Measurements from ENCODE around the gene CDCA3. TPM values are rescaled to one million over a fixed set of nuclear protein-coding genes. Genes with fewer than 3 reads are reported as not detected.
A peak's percentile ranks its signal among the peaks of the same experiment; 100 is the strongest.

CDCA3 gene
- total RNA-seq, 1 donor from 2014 or later, result 3.2 TPM

- peak overlapping the region; percentile 71 for H3K4me3 ChIP-seq (ENCODE audit: insufficient read depth, low read depth, low read length)
- peak overlapping the region; percentile 63 for H2AFZ ChIP-seq (ENCODE audit: low read depth, low read length)
- FAIRE-seq (no peak), DNase-seq (ENCODE audit: low read depth) (peak; percentile 47)
- H3K9me3 ChIP-seq (ENCODE audit: insufficient read depth, low read depth, low read length), result no peaks in the 10 kb centered on the region
- H3K36me3 ChIP-seq (ENCODE audit: insufficient read depth, low read length), result peaks cover 13% of the 10 kb centered on the region
- Mint-ChIP-seq H3K36me3 (ENCODE audit: low read depth, unreplicated experiment) (peaks cover 7% of the 10 kb centered on the region), H3K27ac (ENCODE audit: unreplicated experiment) (peak overlapping the region; percentile 96), H3K9me3 (ENCODE audit: unreplicated experiment) (no peaks in the 10 kb centered on the region), H3K4me1 (ENCODE audit: low read depth, unreplicated experiment) (peaks cover 13% of the 10 kb centered on the region), H3K27me3 (ENCODE audit: low read depth, unreplicated experiment) (no peaks in the 10 kb centered on the region), H3K4me3 (ENCODE audit: unreplicated experiment) (peak overlapping the region; percentile 98)
- peaks cover 19% of the 10 kb centered on the region for H3K4me1 ChIP-seq (ENCODE audit: insufficient read depth, low read length)
- peak overlapping the region; percentile 96 for H3K9ac ChIP-seq (ENCODE audit: low read length)
- H3K27ac ChIP-seq (ENCODE audit: low read depth, low read length), result peak overlapping the region; percentile 80
- H3K79me2 ChIP-seq (ENCODE audit: insufficient read depth, low read length), result peaks cover 29% of the 10 kb centered on the region
- H4K20me1 ChIP-seq (ENCODE audit: insufficient read depth, low read length), result peaks cover 10% of the 10 kb centered on the region
- H3K27me3 ChIP-seq (ENCODE audit: insufficient read depth, low read length), result no peaks in the 10 kb centered on the region
- no peak for TF ChIP-seq CTCF (IDR thresholded peaks at IDR 0.05; ENCODE audit: insufficient read depth, low read depth, low read length)
- TF ChIP-seq EZH2 (IDR thresholded peaks at IDR 0.05; ENCODE audit: insufficient read depth, low read length), result no peak
- H3K4me2 ChIP-seq (ENCODE audit: low read length), result peak overlapping the region; percentile 85
These were observed 22.1 kb downstream of the CDCA3 start for GRCh38 chr12:6828781-6829535.

- H3K4me3 ChIP-seq (ENCODE audit: insufficient read depth, low read depth, low read length), result peak within 1 kb of the TSS; percentile 71
- peaks cover 6% of the 10 kb centered on the region for H4K20me1 ChIP-seq (ENCODE audit: insufficient read depth, low read length)
- peak; percentile 42 for DNase-seq (ENCODE audit: low read depth)
- peaks cover 6% of the 10 kb centered on the region for H3K36me3 Mint-ChIP-seq (ENCODE audit: low read depth, unreplicated experiment)
- peaks cover 29% of the 10 kb centered on the region for H3K79me2 ChIP-seq (ENCODE audit: insufficient read depth, low read length)
- no peak for FAIRE-seq
- no peaks in the 10 kb centered on the region for H3K9me3 Mint-ChIP-seq (ENCODE audit: unreplicated experiment)
- H3K9ac ChIP-seq (ENCODE audit: low read length), result peak within 1 kb of the TSS; percentile 96
- H3K4me3 Mint-ChIP-seq (ENCODE audit: unreplicated experiment), result peak within 1 kb of the TSS; percentile 98
- H3K27ac ChIP-seq (ENCODE audit: low read depth, low read length), result peak within 1 kb of the TSS; percentile 80
- H3K27me3 ChIP-seq (ENCODE audit: insufficient read depth, low read length), result no peaks in the 10 kb centered on the region
- peaks cover 14% of the 10 kb centered on the region for H3K4me1 Mint-ChIP-seq (ENCODE audit: low read depth, unreplicated experiment)
- no peaks in the 10 kb centered on the region for H3K27me3 Mint-ChIP-seq (ENCODE audit: low read depth, unreplicated experiment)
- no peak for TF ChIP-seq EZH2 (IDR thresholded peaks at IDR 0.05; ENCODE audit: insufficient read depth, low read length)
- no peak for TF ChIP-seq CTCF (IDR thresholded peaks at IDR 0.05; ENCODE audit: insufficient read depth, low read depth, low read length)
- no peaks in the 10 kb centered on the region for H3K9me3 ChIP-seq (ENCODE audit: insufficient read depth, low read depth, low read length)
- peak within 1 kb of the TSS; percentile 63 for H2AFZ ChIP-seq (ENCODE audit: low read depth, low read length)
- peaks cover 6% of the 10 kb centered on the region for H3K36me3 ChIP-seq (ENCODE audit: insufficient read depth, low read length)
- H3K4me2 ChIP-seq (ENCODE audit: low read length), result peak within 1 kb of the TSS; percentile 85
- peak within 1 kb of the TSS; percentile 96 for H3K27ac Mint-ChIP-seq (ENCODE audit: unreplicated experiment)
- H3K4me1 ChIP-seq (ENCODE audit: insufficient read depth, low read length), result peaks cover 19% of the 10 kb centered on the region
These were observed 22.9 kb downstream of the CDCA3 start, which contains the start of gene P3H3 for GRCh38 chr12:6827982-6828780. P3H3 (plus strand) TSS chr12:6828407; CDS start chr12:6828441, 34 bp downstream.

All from astrocyte (in vitro differentiated cells and primary cell).